Left renal cortex interstitium (tissue), 4 donors: ENCODE results near the gene HAT1. TPM values are rescaled to one million over a fixed set of nuclear protein-coding genes. Genes with fewer than 3 reads are reported as not detected.
"Not testable (repeated sequence)": the region's sequence is repeated elsewhere in the genome, so short reads cannot be mapped to it uniquely, and the experiment has no call there.

Source experiments
- DNase-seq, 4 donors: peaks; one replicate each; pipeline ENCODE4 v3.0.0-alpha.2; 2013; ENCODE audit warnings: low read depth in 4 of 4, low spot score in 2 of 4, missing footprints in 1 of 4
- polyA plus RNA-seq, 4 donors: library from polyadenylated mRNA; unstranded; fragments of 120-200 nt; gene quantifications; one replicate each; pipeline ENCODE4 v1.2.1, GENCODE V29; 2013; ENCODE audit not compliant: insufficient read length in 4 of 4

The HAT1 gene
- polyA plus RNA-seq, 4 donors = 55.0 to 76.3 (median 64.4) TPM

- DNase-seq = no peak
These were observed 44.0 kb downstream of the HAT1 start for GRCh38 chr2:171966235-171966634.

DNA sequence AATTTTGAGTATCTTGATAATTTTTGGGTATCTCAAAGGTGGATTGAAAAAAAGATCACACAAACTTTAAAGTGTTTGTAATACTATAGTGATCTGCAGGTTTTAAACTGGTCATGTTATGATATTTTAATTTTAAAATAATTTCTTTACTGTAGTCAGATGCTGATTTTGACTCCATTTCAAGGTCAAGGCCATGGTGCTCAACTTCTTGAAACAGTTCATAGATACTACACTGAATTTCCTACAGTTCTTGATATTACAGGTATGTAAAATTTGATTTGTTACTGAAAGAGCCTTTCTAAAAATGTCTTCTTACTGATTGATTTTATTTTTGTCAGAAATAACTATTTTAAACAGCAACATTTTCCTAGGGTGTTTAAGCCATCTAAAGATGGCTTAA lies 44.4 kb downstream of the HAT1 start:
- no peak for DNase-seq

DNA sequence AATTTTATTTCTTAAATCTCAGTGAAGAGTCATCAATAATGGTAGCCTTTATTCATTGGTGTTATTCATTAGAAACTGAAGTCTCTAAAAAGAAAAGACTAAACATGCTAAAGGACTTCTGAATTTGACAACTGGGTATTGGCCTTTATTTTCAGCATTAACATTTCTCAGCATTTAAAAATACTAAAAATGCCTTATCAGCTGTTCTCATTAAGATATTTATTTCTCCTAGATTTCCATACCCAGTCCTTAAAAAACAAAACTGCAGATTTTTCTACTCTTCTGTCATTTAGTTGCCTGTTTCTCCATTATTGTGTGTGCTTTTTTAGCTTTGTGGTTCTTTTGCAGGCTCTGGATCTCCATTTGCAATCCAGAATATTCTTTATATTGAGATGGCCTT lies 46.2 kb downstream of the HAT1 start:
- DNase-seq = no peak

DNA sequence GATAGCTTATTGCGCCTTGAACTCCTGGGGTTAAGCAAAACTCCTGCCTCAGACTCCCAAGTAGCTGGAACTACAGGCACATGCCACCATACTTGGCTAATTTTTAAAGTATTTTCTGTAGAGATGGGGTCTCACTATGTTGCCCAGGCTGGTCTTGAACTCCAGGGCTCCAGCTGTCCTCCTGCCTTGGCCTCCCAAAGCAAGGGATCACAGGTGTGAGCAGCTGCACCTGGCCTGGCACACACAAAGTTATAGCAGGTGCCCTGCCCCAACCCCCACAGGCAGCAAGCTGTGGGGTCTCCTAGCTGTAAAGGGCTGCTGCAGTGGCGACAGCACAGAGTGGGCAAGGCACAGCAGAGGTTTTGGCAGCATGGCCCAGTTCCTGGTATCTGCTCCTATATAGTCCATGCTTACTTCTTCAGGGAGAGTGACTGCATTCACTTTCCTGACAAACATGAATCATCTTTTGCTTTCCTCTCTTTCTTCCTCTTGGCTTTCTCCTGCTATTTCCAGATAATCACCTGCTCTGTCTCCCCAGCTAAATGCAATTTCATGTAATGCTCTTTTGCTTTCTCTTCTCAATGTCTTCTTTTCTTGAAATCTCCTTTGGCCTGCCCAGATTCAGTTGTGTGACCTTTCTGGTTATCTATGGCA lies 50.2 kb downstream of the HAT1 start:
- no peak for DNase-seq

DNA sequence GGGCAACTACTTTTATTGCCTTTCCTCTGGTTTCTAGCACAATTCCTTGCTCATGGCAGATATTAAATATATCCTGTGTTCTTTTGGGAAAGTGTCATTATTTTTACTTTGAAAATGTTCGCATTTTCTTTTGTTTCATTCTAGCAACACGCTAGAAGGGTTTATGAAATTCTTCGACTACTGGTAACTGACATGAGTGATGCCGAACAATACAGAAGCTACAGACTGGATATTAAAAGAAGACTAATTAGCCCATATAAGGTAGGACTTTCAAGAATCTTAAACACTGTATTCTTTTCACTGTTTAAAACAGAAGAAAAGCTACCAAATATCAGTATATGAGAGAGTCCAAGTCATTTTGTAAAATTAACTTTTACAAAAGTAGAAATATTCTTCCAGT lies 56.8 kb downstream of the HAT1 start:
- DNase-seq = no peak

DNA sequence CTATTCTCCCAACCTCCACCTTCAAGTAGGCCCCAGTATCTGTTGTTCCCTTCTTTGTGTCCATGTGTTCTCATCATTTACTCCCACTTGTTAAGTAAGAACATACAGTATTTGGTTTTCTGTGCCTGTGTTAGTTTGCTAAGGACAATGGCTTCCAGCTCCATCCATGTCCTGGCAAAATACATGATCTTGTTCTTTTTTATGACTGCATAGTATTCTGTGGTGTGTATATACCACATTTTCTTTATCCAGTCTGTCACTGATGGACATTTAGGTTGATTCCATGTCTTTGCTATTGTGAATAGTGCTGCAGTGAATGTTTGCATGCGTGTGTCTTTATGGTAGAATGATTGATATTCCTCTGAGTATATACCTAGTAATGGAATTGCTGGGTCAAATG lies 61.7 kb downstream of the HAT1 start:
- DNase-seq = not testable (repeated sequence)

DNA sequence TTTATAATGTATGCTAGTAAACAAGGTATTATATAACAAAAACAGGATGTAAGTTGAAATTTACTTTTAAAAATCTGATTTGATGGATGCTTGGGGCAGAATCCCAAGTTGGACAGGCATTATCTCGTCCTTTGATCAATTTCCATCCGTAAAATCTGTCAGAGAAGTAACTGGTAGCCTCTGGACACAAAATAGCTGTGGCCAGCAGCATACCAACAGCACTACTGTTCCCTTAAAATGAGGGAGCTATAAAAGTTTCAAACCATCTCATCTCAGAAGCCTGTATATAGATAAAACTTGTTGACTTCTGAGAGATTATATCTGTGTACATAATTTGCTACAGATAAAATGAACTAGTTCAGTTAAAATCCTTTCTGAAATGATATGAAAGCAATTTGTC lies 62.8 kb downstream of the HAT1 start:
- no peak for DNase-seq

- DNase-seq = no peak
These were observed 64.5 kb downstream of the HAT1 start for GRCh38 chr2:171986778-171987177.

DNA sequence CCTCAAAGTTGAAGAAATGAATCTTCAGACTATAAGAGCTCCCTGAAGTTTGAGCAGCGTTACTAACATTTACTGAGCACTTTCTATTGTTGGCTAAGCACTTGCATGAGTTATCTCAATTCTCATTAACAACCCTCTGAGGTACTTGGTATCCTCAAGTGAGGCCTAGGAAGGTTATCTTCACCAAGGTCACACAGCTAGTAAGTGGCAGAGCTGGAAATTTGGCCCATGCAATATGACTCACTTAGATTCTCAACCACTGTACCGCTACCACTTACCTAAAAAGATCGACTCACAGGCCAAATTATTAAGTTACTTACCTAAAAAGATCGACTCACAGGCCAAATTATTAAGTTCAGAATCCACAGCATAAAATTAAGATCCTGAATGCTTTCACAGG lies 68.8 kb downstream of the HAT1 start:
- no peak for DNase-seq

GRCh38 chr2:171995586-171995985 lies 73.3 kb downstream of the HAT1 start:
- no peak for DNase-seq

DNA sequence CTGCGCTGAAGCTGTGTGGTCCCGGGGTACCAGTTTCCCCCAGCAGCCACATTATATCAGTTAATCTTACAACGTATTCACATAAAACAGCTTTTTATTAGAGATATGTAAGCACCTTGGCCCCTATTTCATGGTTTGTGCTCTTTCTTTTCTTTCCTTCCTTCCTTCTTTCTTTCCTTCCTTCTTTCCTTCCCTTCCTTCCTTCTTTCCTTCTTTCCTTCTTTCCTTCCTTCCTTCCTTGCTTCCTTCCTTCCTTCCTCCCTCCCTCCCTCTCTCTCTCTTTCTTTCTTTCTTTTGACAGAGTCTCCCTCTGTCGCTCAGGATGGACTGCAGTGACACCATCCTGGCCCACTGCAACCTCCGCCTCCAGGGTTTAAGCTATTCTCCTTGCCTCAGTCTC lies 73.8 kb downstream of the HAT1 start:
- no peak for DNase-seq

DNA sequence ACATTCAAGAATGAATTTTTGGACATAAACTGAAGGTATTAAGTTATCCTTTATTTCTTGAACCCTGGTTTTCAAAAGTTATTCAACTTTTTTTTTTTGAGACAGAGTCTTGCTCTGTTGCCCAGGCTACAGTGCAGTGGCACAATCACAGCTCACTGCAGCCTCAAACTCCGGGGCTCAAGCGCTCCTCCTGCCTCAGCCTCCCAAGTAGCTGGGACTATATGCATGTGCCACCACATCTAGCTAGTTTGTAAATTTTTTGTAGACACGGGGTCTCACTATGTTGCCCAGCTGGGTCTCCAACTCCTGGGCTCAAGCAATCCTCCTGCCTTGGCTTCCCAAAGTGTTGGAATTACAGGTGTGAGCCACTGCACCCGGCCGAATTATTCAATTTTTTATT lies 74.8 kb downstream of the HAT1 start:
- DNase-seq = not testable (repeated sequence)

GRCh38 chr2:171999161-171999560 lies 76.9 kb downstream of the HAT1 start:
- no peak for DNase-seq

DNA sequence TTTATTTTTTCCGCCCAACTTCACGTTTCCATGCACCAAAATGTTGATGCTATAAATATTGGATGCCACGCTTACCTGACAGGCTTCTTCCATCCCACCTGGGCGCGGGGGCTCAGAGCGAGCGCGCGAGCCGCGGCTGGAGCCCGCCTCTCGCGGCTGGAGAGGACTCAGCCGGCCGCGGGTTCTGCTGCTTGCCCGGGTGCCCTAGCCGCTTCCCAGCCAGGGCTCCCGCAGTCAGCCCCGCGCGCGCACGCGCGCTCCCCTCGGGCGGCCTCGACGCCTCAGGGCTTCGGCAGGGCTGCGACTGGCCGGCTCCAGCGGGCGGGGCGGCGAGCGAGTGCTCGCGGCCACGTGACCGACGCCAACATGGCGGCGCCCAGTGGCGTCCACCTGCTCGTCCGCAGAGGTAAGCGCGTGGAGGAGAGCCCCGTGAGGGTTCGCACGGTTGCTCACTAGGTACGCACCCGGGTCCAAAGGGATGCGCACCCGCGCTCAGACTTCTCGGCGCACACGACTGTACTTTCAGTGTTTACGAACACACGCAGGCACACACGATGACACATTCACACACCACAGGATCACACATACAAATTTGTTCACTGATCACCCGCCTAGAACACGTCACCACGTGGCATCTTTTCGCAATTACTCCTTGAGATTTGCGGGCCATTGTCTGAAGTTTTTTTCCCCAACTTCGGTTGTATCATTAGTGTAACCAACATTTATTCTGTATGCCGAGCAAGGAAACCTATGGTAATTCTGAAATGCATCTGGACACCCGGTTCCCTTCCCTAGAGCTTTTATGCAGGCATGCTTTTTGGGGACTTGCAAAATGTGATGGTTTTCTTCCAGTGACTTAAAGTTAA lies 77.6 kb downstream of the HAT1 start, which contains the start of gene METAP1D:
TSS of gene METAP1D (plus strand) at position 350 of the 866 bp plus-strand sequence. CDS start at position 367, 17 bp downstream.
- peak; percentile 69 to 87 (median 76) for DNase-seq

DNA sequence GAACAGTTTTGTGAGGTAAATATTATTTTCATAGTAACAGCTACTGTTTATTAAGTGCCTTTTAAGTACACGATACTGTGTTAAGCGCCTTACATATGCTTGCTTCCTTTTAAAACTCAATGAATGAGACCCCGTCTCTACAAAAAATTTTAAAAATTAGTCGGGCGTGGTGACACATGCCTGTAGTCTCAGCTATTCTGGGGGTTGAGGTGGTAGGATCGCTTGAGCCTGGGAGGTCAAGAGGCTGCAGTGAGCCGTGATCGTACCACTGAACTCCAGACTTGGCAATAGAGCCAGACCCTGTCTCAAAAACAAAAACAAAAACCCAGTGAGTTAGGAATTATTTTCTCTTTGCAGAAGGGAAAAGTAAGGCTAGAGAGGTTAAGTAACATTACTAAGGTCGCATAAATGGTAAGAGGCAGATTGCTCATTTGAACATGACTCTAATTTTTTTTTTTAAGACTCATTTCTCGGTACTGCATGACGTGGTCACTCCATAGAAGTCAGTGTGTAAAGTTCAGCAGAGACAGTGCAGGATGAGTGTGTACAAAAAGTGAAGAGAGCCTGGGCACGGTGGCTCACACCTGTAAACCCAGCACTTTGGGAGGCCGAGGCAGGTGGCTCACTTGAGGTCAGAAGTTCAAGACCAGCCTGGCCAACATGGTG lies 78.6 kb downstream of the HAT1 start:
- DNase-seq = no peak

- DNase-seq = no peak
These were observed 85.1 kb downstream of the HAT1 start for GRCh38 chr2:172007372-172007771.

- no peak for DNase-seq
These were observed 87.6 kb downstream of the HAT1 start for GRCh38 chr2:172009823-172010222.

- DNase-seq = no peak
These were observed 89.7 kb downstream of the HAT1 start for GRCh38 chr2:172011812-172012575.

GRCh38 chr2:172012677-172013391 lies 90.6 kb downstream of the HAT1 start:
- DNase-seq = no peak

- no peak for DNase-seq
These were observed 91.1 kb downstream of the HAT1 start for GRCh38 chr2:172013396-172013795.
